Endometrial microvascular endothelial cells (primary cell): Measurements from ENCODE around the gene RHO. TPM values are rescaled to one million over a fixed set of nuclear protein-coding genes. Genes with fewer than 3 reads are reported as not detected.
"Not testable (repeated sequence)": the region's sequence is repeated elsewhere in the genome, so short reads cannot be mapped to it uniquely, and the experiment has no call there.

ENCODE experiments used
- in situ Hi-C: cut with HindIII; loops from 2 replicates; pipeline ENCODE4 v1.10.0; 2017; ENCODE audit warnings: low sequenced_read_pairs, low pct_unique_long_range_greater_than_20kb; ENCODE audit errors: inconsistent ontology term
- total RNA-seq: library from RNA; depleted of rRNA; stranded (reverse); fragments of >200 nt; gene quantifications from one replicate; pipeline ENCODE4 v1.2.3, GENCODE V29; 2015; ENCODE audit errors: inconsistent ontology term

RHO gene
- total RNA-seq, 1 donor from 2014 or later = not detected

GRCh38 chr3:129498603-129499488, 29.6 kb upstream of the RHO start:
- in situ Hi-C loops = not testable (repeated sequence)

DNA sequence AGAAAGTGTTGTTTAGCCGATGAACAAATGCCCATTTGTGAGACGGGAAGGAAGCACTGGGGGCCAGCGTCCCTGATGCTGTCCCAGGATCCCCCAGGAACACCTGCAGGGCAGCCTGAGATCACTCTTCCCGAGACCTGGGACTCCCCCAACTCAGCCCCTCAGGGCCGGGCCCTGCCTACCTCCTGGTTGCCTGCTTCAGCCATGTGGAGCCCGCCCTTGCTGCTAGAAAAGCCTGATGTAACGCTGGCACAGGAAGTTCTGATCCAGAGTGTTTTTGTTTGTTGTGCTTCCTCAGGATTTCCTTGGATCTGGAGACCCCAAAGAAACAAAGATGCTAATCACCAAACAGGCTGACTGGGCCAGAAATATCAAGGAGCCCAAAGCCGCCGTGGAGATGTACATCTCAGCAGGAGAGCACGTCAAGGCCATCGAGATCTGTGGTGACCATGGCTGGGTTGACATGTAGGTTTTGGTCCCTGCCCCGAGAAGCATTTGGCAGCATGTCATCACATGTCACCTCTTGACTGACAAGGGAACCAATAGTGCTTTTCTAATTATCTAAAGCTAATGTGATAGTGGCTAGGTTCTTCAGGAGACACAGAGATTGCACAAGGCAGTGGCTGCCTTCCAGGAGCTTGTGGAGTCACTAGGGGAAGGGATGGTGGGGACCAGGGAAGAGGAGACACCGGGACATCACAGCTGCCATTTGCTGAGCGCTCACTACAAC, 28.7 kb upstream of the RHO start:
- in situ Hi-C loops = not testable (repeated sequence)

DNA sequence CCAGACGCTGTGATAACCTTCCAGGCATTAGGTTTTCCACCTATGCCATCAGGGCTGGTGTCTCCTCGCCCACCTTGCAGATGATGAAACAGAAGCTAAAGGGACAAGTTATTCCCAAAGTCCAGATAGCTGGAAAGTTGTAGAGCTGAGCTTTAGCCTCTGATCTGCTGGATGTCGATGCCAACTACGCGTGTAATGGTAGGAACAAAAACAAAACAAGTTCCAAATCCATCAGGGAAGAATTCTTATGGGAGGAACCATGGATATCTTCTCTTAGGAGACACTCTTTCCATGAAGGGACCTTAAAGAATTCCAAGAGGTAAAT, 28.1 kb upstream of the RHO start:
- in situ Hi-C loops = no loop called here

DNA sequence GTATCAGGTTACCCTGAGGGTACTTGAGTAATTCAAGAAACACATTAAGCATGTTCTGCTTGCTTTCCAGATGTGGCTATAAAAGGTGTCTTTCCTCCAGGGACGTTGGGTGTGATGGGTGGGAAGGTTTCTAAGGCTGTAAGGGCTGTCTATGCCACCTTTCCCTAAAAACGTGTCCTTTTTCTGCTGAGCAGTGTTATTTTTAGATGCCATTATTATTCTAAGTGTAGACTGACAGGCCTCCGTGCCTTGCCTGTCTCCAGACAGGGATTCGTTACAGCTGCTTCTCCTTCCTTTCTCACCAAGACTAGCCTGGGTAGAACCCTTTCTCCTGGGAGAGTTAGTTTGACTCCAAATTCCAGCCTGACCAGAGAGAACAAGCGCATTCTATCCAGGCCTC, 26.8 kb upstream of the RHO start:
- in situ Hi-C loops = no loop called here

DNA sequence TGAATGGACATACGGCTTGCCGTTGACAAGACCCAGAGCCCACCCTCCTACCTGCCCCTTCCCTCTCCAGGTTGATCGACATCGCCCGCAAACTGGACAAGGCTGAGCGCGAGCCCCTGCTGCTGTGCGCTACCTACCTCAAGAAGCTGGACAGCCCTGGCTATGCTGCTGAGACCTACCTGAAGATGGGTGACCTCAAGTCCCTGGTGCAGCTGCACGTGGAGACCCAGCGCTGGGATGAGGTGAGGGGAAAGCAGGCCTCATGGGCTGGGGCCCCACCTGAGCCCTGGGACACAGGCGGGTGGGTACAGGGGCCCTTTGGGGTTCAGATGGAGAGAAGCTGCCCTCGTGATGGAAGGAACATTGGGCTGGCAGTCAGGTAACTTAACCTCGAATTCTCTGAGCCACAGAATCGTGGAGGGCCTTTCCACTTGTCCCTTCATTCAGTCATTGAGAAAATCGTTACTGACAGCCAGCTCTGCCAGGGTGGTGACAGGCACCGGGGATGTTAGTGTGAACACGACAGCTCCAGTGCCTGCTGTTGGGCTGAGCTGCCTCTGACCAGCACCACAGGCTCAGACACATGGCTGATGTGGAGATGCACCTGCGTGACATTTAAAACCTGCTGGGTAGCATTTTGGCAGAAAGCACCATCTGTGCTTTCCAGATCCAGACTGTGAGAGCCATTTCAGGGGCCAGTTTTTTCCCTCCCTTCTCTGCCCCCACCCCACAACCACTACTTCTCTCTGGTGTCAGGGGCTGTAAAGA, 25.6 kb upstream of the RHO start:
- in situ Hi-C loops = no loop called here

DNA sequence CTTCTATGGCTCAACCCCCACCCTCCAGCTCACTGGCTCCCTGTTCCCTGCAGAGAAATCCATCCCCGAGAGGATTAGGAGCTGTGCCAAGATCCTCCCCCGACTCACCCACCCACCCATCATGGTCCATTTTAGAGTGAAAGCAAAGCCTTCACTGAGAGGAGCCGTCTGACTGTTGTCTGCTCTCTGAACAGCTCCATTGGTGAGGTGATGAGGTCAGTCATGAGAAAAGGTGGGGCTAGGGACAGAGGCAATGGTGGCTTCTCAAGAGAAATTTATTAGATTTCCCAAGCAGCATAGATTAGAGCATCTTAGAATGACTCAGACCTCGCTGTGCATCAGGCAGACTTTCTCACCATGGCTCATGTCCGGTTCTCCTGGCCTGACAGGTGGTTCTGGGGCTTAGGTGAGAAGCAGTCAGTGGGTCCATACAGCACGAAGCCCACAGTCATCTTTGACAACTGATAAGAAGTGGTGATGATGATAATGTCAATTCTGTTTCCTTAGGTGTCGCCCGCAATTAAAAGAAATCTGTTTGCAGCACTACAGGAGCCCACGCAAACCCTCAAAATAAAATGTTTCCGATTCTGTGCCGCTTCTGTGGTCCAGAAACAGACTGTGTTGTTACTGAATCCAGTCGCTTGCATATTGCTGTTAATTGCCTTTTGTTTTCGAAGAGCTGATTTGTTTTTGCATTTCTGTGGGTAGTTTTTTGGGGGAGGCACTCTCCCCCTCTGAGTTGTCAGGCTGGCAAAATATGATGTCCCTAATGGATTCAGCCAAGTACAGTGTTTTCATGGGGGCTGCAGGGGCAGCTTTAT, 24.8 kb upstream of the RHO start:
- in situ Hi-C loops = no loop called here

DNA sequence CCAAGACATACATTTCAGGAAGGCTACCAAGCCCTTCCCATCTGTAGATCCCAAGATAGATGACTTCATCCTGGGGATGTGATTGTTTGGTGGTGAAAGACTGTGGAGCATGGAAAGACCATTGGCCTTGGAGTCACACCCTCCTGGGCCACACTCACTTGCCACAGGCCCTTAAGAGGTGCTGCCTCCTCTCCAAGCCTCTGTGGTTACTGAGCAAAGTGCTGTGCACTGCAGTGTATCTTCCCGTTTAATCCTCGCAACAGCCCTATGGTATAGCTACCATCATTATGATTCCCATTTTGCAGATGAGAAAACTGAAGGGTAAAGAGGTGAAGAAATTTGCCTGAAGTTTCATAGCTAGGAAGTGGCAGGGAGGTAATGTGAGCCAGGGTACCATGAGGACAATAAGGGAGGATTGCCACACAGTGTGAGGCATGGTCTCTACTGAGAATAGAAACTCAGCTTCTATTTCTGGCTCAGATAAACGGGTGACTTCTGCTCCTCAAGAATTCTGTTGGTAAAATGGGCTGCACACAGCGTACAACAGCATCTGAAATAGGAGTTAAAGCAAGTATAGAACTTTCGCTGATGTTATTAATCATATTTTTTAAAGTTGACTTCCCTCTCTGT, 23.9 kb upstream of the RHO start:
- in situ Hi-C loops = no loop called here

DNA sequence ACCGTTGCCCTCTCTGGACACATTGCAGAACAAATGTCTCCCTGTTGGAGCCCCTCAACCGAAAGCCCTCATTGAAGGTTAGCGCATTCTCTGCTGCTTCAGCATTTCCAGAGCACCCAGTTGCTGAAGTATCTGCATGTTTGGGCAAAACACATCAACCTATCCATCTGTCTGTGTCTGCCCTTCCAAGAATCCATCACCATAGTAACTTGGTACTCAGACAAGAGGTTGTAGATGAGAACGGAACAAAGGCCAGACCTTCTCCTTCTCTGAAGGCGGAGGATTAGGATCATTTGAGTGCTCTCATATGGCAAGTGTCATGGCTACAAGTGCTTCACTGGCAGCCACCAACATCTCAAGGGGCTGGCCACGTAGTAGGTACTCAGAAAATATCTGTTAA, 23.1 kb upstream of the RHO start:
- in situ Hi-C loops = no loop called here

DNA sequence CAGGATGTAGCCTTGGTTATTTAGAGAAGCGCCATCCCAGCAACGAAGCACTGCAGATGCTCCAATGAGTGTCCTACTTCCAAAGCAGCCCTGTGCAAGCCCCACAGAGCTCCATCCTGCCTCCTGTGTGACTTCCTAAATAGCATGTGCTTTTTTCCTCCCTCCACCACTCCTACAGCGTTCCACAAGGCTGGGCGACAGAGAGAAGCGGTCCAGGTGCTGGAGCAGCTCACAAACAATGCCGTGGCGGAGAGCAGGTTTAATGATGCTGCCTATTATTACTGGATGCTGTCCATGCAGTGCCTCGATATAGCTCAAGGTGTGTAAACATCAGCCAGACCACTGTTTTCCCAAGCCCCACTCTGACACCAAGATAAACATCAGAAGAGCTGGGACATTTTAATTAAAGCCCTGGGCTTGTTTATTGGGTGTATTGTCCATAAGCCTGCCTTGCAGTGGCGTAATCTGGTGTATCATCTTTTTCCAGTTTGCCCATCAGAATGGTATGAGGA, 22.2 kb upstream of the RHO start:
- in situ Hi-C loops = no loop called here

GRCh38 chr3:129507181-129507831, 21.1 kb upstream of the RHO start:
- in situ Hi-C loops = no loop called here

DNA sequence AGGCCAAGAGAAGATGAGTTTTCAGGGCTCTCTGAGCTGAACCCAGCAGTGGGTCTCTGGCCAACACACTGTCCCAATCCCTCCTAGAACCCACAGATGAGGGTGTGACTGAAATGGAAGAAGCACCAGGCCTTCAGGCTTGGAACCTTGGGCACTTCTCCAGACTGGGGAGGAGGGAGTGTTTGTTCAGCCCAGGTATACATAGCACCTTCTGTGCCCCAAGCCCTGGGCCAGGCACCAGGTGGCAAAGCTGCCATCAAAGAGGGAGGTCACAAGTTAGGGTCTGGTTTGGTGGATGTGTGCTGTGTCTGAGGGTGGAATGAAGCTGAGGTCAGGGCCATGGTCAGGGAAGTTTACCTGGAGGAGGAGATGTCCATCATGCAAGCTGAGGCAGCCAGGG, 15.8 kb upstream of the RHO start:
- in situ Hi-C loops = no loop called here

- in situ Hi-C loops = no loop called here
These were observed 14.7 kb upstream of the RHO start for GRCh38 chr3:129513705-129514104.

GRCh38 chr3:129514110-129514509, 14.3 kb upstream of the RHO start:
- in situ Hi-C loops = no loop called here

DNA sequence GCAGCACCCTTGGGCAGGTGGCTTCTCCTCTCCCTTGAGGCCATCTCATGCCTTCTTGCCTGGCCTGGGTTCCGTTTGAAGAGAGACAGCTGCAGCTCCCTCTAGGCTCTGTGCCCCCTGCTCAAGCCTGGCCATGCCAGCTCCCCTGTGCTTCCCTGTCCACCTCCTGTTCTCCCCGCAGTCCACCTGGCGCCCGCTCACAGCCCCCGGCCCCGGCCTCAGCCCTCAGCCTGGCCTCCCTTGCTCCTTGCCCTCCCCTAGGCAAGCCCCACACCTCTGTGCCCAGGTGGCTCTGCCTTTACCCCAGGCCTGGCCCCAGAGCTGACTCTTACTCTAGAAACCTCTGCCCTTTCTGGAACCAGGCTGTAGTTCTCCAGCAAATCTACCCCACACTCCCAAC, 13.9 kb upstream of the RHO start:
- in situ Hi-C loops = no loop called here

DNA sequence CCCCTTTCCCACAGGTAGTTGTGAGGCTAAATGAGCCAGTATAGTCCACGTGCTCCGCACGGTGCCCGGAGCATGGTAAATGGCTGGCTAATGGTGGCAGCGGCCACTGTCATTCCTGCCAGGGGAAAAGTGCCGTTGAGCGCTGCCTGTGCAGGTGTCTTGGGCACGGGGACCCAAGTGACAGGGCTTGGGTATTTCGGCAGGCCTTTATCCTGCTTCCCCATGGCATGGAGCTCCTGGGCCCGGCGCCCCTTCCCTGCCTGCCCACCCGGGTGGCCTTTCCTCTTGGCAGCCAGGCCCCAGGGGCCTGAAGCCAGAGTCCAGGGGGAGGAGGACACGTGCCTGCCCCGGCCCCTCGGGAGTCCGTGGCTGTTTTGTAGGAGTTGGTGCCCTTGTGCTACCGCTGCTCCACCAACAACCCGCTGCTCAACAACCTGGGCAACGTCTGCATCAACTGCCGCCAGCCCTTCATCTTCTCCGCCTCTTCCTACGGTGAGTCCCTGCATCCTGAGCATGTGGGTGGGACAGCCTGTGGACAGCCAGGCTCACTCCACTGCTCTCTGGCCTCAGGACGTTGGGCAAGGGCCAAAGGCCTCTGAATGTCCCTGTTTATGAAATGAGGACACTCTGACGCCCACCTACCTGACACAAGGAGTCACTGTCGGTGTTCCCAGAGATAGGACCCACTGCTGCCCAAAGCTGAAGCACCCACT, 13.2 kb upstream of the RHO start:
- in situ Hi-C loops = not testable (repeated sequence)

DNA sequence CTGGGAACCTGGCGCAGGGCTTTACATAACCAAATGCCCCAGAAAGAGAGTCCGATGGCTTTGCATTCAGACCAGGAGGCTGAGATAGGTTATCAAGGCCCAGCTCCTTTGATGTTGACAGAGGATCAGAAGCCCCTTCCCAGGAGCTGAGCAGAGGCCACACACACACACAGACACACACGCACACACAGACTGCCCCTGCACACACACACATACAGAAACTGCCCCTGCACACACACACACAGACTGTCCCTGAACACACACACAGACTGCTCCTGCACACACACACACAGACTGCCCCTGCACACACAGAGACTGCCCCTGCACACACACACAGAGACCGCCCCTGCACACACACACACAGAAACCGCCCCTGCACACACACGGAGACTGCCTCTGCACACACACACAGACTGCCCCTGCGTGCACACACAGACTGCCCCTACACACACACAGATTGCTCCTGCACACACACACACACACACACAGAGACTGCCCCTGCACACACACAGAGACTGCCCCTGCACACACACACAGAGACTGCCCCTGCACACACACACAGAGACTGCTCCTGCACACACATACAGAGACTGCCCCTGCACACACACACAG, 12.5 kb upstream of the RHO start:
- in situ Hi-C loops = not testable (repeated sequence)

DNA sequence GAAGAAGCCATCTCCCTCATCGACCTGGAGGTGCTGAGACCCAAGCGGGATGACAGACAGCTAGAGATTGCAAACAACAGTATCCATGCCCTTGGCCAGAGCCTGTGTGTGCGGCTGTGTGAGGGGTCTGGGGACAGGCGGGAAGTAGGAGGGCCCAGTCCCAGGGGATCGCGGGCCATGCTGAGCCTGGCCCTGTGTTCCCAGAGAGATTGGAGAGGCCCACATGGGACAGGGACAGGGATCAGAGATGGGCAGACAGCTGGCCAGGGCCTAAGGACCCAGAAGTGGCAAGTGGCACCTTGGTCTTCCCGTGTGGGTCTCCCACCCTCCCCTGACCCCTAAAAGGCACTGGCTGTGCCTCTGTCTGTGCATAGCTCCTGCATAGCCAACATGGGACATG, 10.9 kb upstream of the RHO start:
- in situ Hi-C loops = no loop called here
